CD4-positive, alpha-beta memory T cell (primary cell): ENCODE measurements around the gene TAF1C. TPM values are rescaled to one million over a fixed set of nuclear protein-coding genes. Genes with fewer than 3 reads are reported as not detected.

Experiments
- CTCF ChIA-PET: fragments of 350-600 bp; sonication (Branson Sonifier 250); formaldehyde crosslinking; loops from one replicate; lab custom pipeline; 2021; ENCODE audit warnings: inconsistent platforms; ENCODE audit not compliant: partially characterized antibody; lab: Charles Lee
- POLR2A ChIA-PET: fragments of 350-600 bp; sonication (Branson Sonifier 250); formaldehyde crosslinking; loops from one replicate; lab custom pipeline; 2021; ENCODE audit not compliant: partially characterized antibody; lab: Charles Lee
- DNase-seq, 5 donors: peaks; one replicate each; pipeline versions ENCODE4 v3.0.0 to v3.0.0-alpha.2; 2020 to 2022; ENCODE audit warnings: mixed read lengths in 1 of 5
- H3K27ac ChIP-seq: one replicate; pipeline ENCODE4 v1.7.0; 2013; ENCODE audit warnings: low read depth, low read length
- H3K27me3 ChIP-seq: 2 replicates; pipeline ENCODE4 v1.7.0; 2013; ENCODE audit warnings: mild to moderate bottlenecking, low read length, moderate library complexity; ENCODE audit not compliant: insufficient read depth
- H3K36me3 ChIP-seq: 2 replicates; pipeline ENCODE4 v1.7.0; 2013; ENCODE audit warnings: mild to moderate bottlenecking, low read length, moderate library complexity; ENCODE audit not compliant: insufficient read depth
- H3K4me1 ChIP-seq: 2 replicates; pipeline ENCODE4 v1.7.0; 2013; ENCODE audit warnings: mild to moderate bottlenecking, low read length, moderate library complexity; ENCODE audit not compliant: insufficient read depth
- H3K4me3 ChIP-seq, 2 donors: one replicate each; pipeline ENCODE4 v1.7.0; 2013; ENCODE audit warnings: low read length in 2 of 2, mild to moderate bottlenecking in 1 of 2
- H3K9me3 ChIP-seq, 2 donors: one replicate each; pipeline ENCODE4 v1.7.0; 2013; ENCODE audit warnings: low read length in 2 of 2, control low read depth in 1 of 2; ENCODE audit not compliant: control insufficient read depth in 1 of 2
- H3K27ac Mint-ChIP-seq, 7 donors: one replicate each; pipeline ENCODE4 v1.8.0; 2020 to 2021; ENCODE audit warnings: mixed read lengths in 7 of 7, mild to moderate bottlenecking in 6 of 7, inconsistent platforms in 3 of 7, moderate library complexity in 3 of 7
- H3K27me3 Mint-ChIP-seq, 2 donors: one replicate each; pipeline ENCODE4 v1.8.0; 2020 to 2021; ENCODE audit warnings: mixed read lengths in 2 of 2
- H3K36me3 Mint-ChIP-seq, 2 donors: one replicate each; pipeline ENCODE4 v1.8.0; 2020 to 2021; ENCODE audit warnings: mixed read lengths in 2 of 2, inconsistent platforms in 1 of 2, mild to moderate bottlenecking in 1 of 2
- H3K4me1 Mint-ChIP-seq, 4 donors: one replicate each; pipeline ENCODE4 v1.8.0; 2020 to 2021; ENCODE audit warnings: mixed read lengths in 4 of 4, mild to moderate bottlenecking in 1 of 4
- H3K4me3 Mint-ChIP-seq, 8 donors: one replicate each; pipeline ENCODE4 v1.8.0; 2020 to 2021; ENCODE audit warnings: mixed read lengths in 8 of 8, mild to moderate bottlenecking in 7 of 8, moderate library complexity in 6 of 8, inconsistent platforms in 3 of 8
- H3K9me3 Mint-ChIP-seq, 8 donors: one replicate each; pipeline ENCODE4 v1.8.0; 2020 to 2021; ENCODE audit warnings: mixed read lengths in 8 of 8, mild to moderate bottlenecking in 5 of 8, inconsistent platforms in 3 of 8, moderate library complexity in 1 of 8
- intact Hi-C: fragments of 100-400 bp; cut with micrococcal nuclease; formaldehyde crosslinking; loops from one replicate; pipeline ENCODE4 v1.15.1; 2023
- polyA plus RNA-seq, 2 donors: library from polyadenylated mRNA; unstranded; fragments of 300-500 nt; fragmentation: Illumina TruSeq; gene quantifications; one replicate each; pipeline ENCODE4 v1.2.3, GENCODE V29; 2021
- total RNA-seq, 2 experiments: library from RNA; stranded (reverse); gene quantifications; one replicate each; pipeline ENCODE4 v1.2.3, GENCODE V29; 2021

The TAF1C gene, protein sequence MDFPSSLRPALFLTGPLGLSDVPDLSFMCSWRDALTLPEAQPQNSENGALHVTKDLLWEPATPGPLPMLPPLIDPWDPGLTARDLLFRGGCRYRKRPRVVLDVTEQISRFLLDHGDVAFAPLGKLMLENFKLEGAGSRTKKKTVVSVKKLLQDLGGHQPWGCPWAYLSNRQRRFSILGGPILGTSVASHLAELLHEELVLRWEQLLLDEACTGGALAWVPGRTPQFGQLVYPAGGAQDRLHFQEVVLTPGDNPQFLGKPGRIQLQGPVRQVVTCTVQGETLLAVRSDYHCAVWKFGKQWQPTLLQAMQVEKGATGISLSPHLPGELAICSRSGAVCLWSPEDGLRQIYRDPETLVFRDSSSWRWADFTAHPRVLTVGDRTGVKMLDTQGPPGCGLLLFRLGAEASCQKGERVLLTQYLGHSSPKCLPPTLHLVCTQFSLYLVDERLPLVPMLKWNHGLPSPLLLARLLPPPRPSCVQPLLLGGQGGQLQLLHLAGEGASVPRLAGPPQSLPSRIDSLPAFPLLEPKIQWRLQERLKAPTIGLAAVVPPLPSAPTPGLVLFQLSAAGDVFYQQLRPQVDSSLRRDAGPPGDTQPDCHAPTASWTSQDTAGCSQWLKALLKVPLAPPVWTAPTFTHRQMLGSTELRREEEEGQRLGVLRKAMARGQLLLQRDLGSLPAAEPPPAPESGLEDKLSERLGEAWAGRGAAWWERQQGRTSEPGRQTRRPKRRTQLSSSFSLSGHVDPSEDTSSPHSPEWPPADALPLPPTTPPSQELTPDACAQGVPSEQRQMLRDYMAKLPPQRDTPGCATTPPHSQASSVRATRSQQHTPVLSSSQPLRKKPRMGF
- total RNA-seq = 100 to 1,000 TPM in 1 of 2 experiments, 10 to 100 TPM in 1; 91.5 to 102 TPM
- 10 to 100 TPM in 1 of 2 donors, 1 to 10 TPM in 1; 4.1 to 10.9 TPM for polyA plus RNA-seq

DNA sequence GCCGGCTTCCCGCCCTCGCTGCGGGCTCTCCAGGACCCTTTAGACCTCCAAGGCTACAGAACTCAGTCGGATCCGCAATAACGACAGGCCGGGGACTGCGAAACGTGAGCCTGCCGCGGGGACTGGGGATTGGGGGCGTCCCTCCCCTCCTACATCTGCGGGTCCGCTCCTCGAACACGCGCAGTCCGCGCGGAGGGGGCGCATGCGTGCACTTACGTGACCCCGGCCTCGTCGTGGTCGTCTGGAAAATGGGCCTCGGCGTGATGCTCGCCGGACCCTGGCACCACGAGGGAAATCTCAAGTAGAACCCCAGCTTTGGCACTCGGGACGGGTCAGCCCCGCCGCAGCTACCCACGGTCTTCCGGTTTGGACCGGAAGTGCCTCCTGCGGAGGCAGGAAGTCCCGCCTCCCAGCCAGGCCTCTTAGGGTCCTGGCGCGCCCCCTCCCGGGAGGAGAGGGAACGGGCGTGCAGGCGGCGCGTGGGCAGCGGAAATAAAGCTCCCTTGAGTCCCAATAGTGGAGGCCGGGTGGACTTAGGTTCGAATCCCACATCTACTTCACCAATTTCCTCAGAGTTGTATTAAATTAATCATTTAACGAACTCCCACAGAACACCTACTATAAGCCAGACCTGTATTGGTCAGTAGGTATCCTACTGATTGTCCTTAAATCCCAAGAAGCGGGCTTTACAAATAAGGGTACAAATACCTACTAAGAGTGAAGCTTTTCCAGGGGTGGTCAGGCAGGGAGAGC is at the start of gene TAF1C:
TSS of gene TAF1C (minus strand) at position 373 of the 753 bp plus-strand sequence. CDS start 2,069 bp downstream, outside the sequence.
- no peaks in the 10 kb centered on the region for H3K27me3 Mint-ChIP-seq
- POLR2A ChIA-PET = interaction anchor here (0.6 to 2.3 kb wide), 10 partner anchors 9 to 379 kb away, joined by 3 to 36 read pairs (median 4); partner anchors contain the start of genes DNAAF1, HSBP1, HSDL1 and MBTPS1
- peaks cover 9 to 20% of the 10 kb centered on the region in 2 donors for H3K36me3 Mint-ChIP-seq
- peak; percentile 83 to 88 (median 86) for DNase-seq
- H3K36me3 ChIP-seq = peaks cover 24% of the 10 kb centered on the region
- H3K27ac Mint-ChIP-seq = peak within 1 kb of the TSS; percentile 77 to 97 (median 94)
- intact Hi-C loops = loop anchor here (1.0 to 5.0 kb wide), 5 partner anchors 42 to 840 kb away; partner anchors contain the start of genes DNAAF1, HSBP1, HSDL1 and KIAA0513
- H3K9me3 ChIP-seq = no peaks in the 10 kb centered on the region
- H3K4me3 ChIP-seq = peak within 1 kb of the TSS; percentile 90 to 98
- H3K4me3 Mint-ChIP-seq = peak within 1 kb of the TSS; percentile 91 to 95 (median 93)
- H3K27ac ChIP-seq = peak within 1 kb of the TSS; percentile 71
- H3K9me3 Mint-ChIP-seq = no peaks in the 10 kb centered on the region
- CTCF ChIA-PET = interaction anchor here (0.6 to 3.3 kb wide), 35 partner anchors 9 to 378 kb away, joined by 3 to 55 read pairs (median 4); partner anchors contain the start of genes DNAAF1, HSDL1 and MBTPS1
- H3K27me3 ChIP-seq = no peaks in the 10 kb centered on the region
- peaks cover 19% of the 10 kb centered on the region for H3K4me1 ChIP-seq
- H3K4me1 Mint-ChIP-seq = peaks cover 10 to 32% (median 21%) of the 10 kb centered on the region in 4 donors

DNA sequence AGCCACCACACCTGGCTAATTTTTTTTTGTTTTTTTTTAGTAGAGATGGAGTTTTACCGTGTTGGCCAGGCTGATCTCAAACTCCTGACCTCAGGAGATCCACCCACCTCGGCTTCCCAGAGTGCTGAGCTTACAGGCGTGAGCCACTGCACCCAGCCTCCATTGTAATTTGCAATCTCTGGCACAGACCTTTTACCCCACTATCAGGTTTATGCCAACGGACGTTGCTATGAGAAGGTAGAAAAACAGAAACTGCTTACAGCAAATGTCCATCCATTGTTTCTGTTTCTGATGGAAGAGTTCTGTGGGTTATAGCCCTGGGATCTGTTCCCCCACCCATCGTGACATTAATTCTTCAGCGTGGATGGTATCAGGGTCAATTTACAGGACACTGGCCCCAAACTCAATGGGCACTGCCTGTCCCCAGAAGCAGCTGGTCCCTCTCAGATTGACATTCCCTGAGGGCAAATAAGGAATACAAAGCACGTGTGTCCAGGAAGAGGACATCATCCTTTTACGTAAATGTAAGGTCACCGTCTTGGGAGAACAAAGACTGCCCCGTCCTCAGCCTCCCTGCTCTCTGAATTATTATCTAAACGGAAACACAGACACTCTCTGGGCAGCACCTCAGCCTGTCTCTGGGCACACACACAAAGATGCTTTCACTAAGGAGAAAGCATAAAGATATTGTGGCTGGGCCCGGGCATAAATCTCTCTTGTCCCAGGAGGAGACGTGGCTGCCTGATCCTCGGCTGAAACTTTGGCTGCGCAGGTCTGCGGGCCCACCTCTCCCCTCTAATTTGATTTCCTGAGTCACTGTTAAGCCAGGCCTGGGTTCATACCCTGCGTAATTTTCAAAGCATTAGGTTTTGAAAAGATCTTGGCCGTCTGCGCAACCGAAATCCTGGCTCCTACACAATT is 47.7 kb upstream of the TAF1C start:
- DNase-seq = no peak
- Mint-ChIP-seq H3K4me3 (no peak overlapping the region), H3K36me3 (no peaks in the 10 kb centered on the region), H3K4me1 (peaks cover 0 to 2% (median 0%) of the 10 kb centered on the region in 4 donors), H3K9me3 (no peaks in the 10 kb centered on the region), H3K27me3 (peaks cover 11 to 12% of the 10 kb centered on the region in 2 donors), H3K27ac (no peak overlapping the region)
- H3K4me3 ChIP-seq = no peak overlapping the region
- POLR2A ChIA-PET = no interaction called here
- intact Hi-C loops = no loop called here
- CTCF ChIA-PET = no interaction called here
- H3K27ac ChIP-seq = no peak overlapping the region
- H3K4me1 ChIP-seq = no peaks in the 10 kb centered on the region
- H3K9me3 ChIP-seq = no peaks in the 10 kb centered on the region
- H3K27me3 ChIP-seq = no peaks in the 10 kb centered on the region
- no peaks in the 10 kb centered on the region for H3K36me3 ChIP-seq

- H3K9me3 ChIP-seq = no peaks in the 10 kb centered on the region
- H3K9me3 Mint-ChIP-seq = no peaks in the 10 kb centered on the region
- no peak overlapping the region for H3K27ac ChIP-seq
- H3K36me3 ChIP-seq = no peaks in the 10 kb centered on the region
- H3K4me3 Mint-ChIP-seq = no peak overlapping the region
- no peak for DNase-seq
- H3K36me3 Mint-ChIP-seq = no peaks in the 10 kb centered on the region
- no peaks in the 10 kb centered on the region for H3K4me1 ChIP-seq
- peaks cover 11% of the 10 kb centered on the region in 2 donors for H3K27me3 Mint-ChIP-seq
- no peak overlapping the region for H3K4me3 ChIP-seq
- intact Hi-C loops = no loop called here
- H3K4me1 Mint-ChIP-seq = peaks cover 0 to 2% (median 0%) of the 10 kb centered on the region in 4 donors
- ChIA-PET POLR2A (no interaction called here), CTCF (no interaction called here)
- peak overlapping the region in 1 of 7 donors; percentile 12 for H3K27ac Mint-ChIP-seq
- H3K27me3 ChIP-seq = no peaks in the 10 kb centered on the region
Measured at GRCh38 chr16:84233748-84234147, 46.9 kb upstream of the TAF1C start.

GRCh38 chr16:84232969-84233368 is 46.1 kb upstream of the TAF1C start:
- CTCF ChIA-PET = no interaction called here
- Histone ChIP-seq H3K27me3 (no peaks in the 10 kb centered on the region), H3K36me3 (no peaks in the 10 kb centered on the region), H3K27ac (no peak overlapping the region), H3K9me3 (no peaks in the 10 kb centered on the region), H3K4me1 (no peaks in the 10 kb centered on the region), H3K4me3 (no peak overlapping the region)
- Mint-ChIP-seq H3K4me3 (no peak overlapping the region), H3K4me1 (peaks cover 0 to 2% (median 0%) of the 10 kb centered on the region in 4 donors), H3K9me3 (no peaks in the 10 kb centered on the region), H3K36me3 (no peaks in the 10 kb centered on the region), H3K27me3 (peaks cover 11 to 12% of the 10 kb centered on the region in 2 donors), H3K27ac (no peak overlapping the region)
- POLR2A ChIA-PET = no interaction called here
- no peak for DNase-seq
- intact Hi-C loops = no loop called here

GRCh38 chr16:84232060-84232459 is 45.2 kb upstream of the TAF1C start:
- intact Hi-C loops = no loop called here
- Histone ChIP-seq H3K4me3 (no peak overlapping the region), H3K27me3 (no peaks in the 10 kb centered on the region), H3K9me3 (no peaks in the 10 kb centered on the region), H3K4me1 (no peaks in the 10 kb centered on the region), H3K27ac (no peak overlapping the region), H3K36me3 (no peaks in the 10 kb centered on the region)
- no peak for DNase-seq
- Mint-ChIP-seq H3K4me3 (no peak overlapping the region), H3K9me3 (no peaks in the 10 kb centered on the region), H3K4me1 (peaks cover 0 to 4% (median 0%) of the 10 kb centered on the region in 4 donors), H3K27ac (no peak overlapping the region), H3K36me3 (no peaks in the 10 kb centered on the region), H3K27me3 (peaks cover 8 to 13% of the 10 kb centered on the region in 2 donors)
- ChIA-PET CTCF (interaction anchor here (0.8 kb wide), 1 partner anchor 24 kb away, joined by 5 read pairs; no protein-coding TSS in a partner anchor), POLR2A (no interaction called here)

DNA sequence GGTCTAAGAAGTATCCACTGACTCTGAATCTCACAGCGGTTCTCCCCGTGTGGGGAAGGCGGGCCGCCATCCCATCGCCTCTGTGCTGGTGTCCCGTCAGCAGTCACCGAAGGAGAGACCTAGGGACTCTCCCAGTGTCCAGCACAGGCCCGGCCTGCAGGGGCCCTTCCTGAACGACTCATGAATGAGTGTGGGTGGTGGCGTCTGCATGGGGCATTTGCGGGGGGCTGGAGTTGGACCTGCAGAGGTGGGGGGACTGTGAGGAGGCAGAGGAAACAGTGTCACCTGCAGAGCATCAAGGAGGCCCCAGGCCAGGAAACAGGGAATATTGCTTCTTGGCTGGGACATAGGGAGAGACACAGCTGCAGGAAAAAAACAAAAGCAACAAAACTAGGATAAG is 42.6 kb upstream of the TAF1C start:
- intact Hi-C loops = no loop called here
- Mint-ChIP-seq H3K4me1 (peaks cover 0 to 4% (median 0%) of the 10 kb centered on the region in 4 donors), H3K9me3 (no peaks in the 10 kb centered on the region), H3K4me3 (no peak overlapping the region), H3K27ac (no peak overlapping the region), H3K36me3 (no peaks in the 10 kb centered on the region), H3K27me3 (peaks cover 12 to 16% of the 10 kb centered on the region in 2 donors)
- no peaks in the 10 kb centered on the region for H3K27me3 ChIP-seq
- DNase-seq = no peak
- POLR2A ChIA-PET = no interaction called here
- no peaks in the 10 kb centered on the region for H3K4me1 ChIP-seq
- CTCF ChIA-PET = no interaction called here
- no peak overlapping the region for H3K27ac ChIP-seq
- no peak overlapping the region for H3K4me3 ChIP-seq
- H3K9me3 ChIP-seq = no peaks in the 10 kb centered on the region
- H3K36me3 ChIP-seq = no peaks in the 10 kb centered on the region
